SK-N-SH (cell line): ENCODE results near the gene HECTD4. TPM values are rescaled to one million over a fixed set of nuclear protein-coding genes. Genes with fewer than 3 reads are reported as not detected.

Source experiments
- CTCF ChIA-PET: fragments of 300-600, 350-600 bp; formaldehyde crosslinking; extraction: SDS; loops from one replicate; lab custom pipeline; 2021; lab: Yijun Ruan, JAX
- POLR2A ChIA-PET: fragments of 350-600 bp; sonication (Branson Sonifier 250); formaldehyde crosslinking; extraction: SDS; loops from one replicate; lab custom pipeline; 2020; ENCODE audit warnings: antibody characterized with exemption, inconsistent platforms; lab: Yijun Ruan, JAX
- DNase-seq: peaks from one replicate; pipeline ENCODE4 v3.0.0; 2012
- H2AFZ ChIP-seq: fragments of 200-600 bp; sonication (generic); 2 replicates; pipeline ENCODE4 v1.8.1; 2016; ENCODE audit warnings: antibody characterized with exemption, mild to moderate bottlenecking, low read depth
- H3F3A ChIP-seq: fragments of 200-600 bp; sonication (generic); replicated peaks from 2 replicates; pipeline ENCODE3; 2016; ENCODE audit warnings: antibody characterized with exemption, mild to moderate bottlenecking; ENCODE audit not compliant: insufficient read depth
- H3K27ac ChIP-seq, 2 experiments: fragments of 200-500 bp in 1 of 2; fragments of 200-600 bp in 1 of 2; sonication (Bioruptor generic) in 1 of 2; sonication (generic), shearing (Covaris generic) in 1 of 2; 2 replicates each; pipeline versions ENCODE4 v1.5.1 to v1.6.1; 2014 to 2016; ENCODE audit warnings: low read depth in 2 of 2, inconsistent platforms in 1 of 2, low read length in 1 of 2, mild to moderate bottlenecking in 1 of 2, mixed read lengths in 1 of 2
- H3K27me3 ChIP-seq: fragments of 200-600 bp; sonication (generic), shearing (Covaris generic); 2 replicates; pipeline ENCODE4 v1.6.1; 2016; ENCODE audit warnings: mixed run types; ENCODE audit not compliant: insufficient read depth
- H3K36me3 ChIP-seq, 2 experiments: fragments of 200-500 bp in 1 of 2; fragments of 200-600 bp in 1 of 2; sonication (Bioruptor generic) in 1 of 2; sonication (generic) in 1 of 2; replicated peaks in 1 of 2; 2 replicates each; pipeline versions ENCODE3 to v1.5.1; 2014 to 2016; ENCODE audit warnings: low read length in 1 of 2, mild to moderate bottlenecking in 1 of 2; ENCODE audit not compliant: insufficient read depth in 2 of 2, control insufficient read depth in 1 of 2
- H3K4me1 ChIP-seq, 2 experiments: fragments of 200-500 bp in 1 of 2; fragments of 200-600 bp in 1 of 2; sonication (Bioruptor generic) in 1 of 2; sonication (generic), shearing (Covaris generic) in 1 of 2; 2 replicates each; pipeline versions ENCODE4 v1.5.1 to v1.6.1; 2014 to 2016; ENCODE audit warnings: low read depth in 1 of 2, low read length in 1 of 2, mixed run types in 1 of 2; ENCODE audit not compliant: insufficient read depth in 2 of 2, control insufficient read depth in 1 of 2
- H3K4me2 ChIP-seq: fragments of 200-600 bp; sonication (generic), shearing (Covaris generic); 2 replicates; pipeline ENCODE4 v1.6.1; 2017; ENCODE audit warnings: mixed run types
- H3K4me3 ChIP-seq, 2 experiments: fragments of 200-500 bp in 1 of 2; fragments of 200-600 bp in 1 of 2; sonication (Bioruptor generic) in 1 of 2; sonication (generic), shearing (Covaris generic) in 1 of 2; 2 replicates each; pipeline versions ENCODE4 v1.5.1 to v1.8.1; 2014 to 2016; ENCODE audit warnings: low read depth in 2 of 2, inconsistent platforms in 1 of 2, low read length in 1 of 2, mild to moderate bottlenecking in 1 of 2, mixed read lengths in 1 of 2, moderate library complexity in 1 of 2
- H3K79me2 ChIP-seq: fragments of 200-600 bp; sonication (generic); 2 replicates; pipeline ENCODE4 v1.8.1; 2017; ENCODE audit warnings: mild to moderate bottlenecking; ENCODE audit not compliant: insufficient read depth
- H3K9ac ChIP-seq: fragments of 200-600 bp; sonication (generic); 2 replicates; pipeline ENCODE4 v1.6.1; 2017; ENCODE audit warnings: mixed run types
- H3K9me2 ChIP-seq: fragments of 200-600 bp; sonication (generic); 2 replicates; pipeline ENCODE4 v1.6.1; 2017; ENCODE audit warnings: mixed run types
- H3K9me3 ChIP-seq: fragments of 200-600 bp; sonication (generic); 2 replicates; pipeline ENCODE4 v1.6.1; 2017; ENCODE audit warnings: mixed run types, mild to moderate bottlenecking, moderate library complexity
- H4K20me1 ChIP-seq: fragments of 200-600 bp; sonication (generic); 2 replicates; pipeline ENCODE4 v1.6.1; 2017; ENCODE audit warnings: mild to moderate bottlenecking, mixed run types; ENCODE audit not compliant: insufficient read depth
- ELF1 ChIP-seq: IDR thresholded peaks from 2 replicates; pipeline ENCODE4 v1.4.0; 2012
- EP300 ChIP-seq, 2 experiments: IDR thresholded peaks; 2 replicates each; pipeline versions ENCODE4 v1.4.0 to v1.6.1; 2012; ENCODE audit warnings: borderline replicate concordance in 1 of 2, low read depth in 1 of 2, low read length in 1 of 2
- FOXM1 ChIP-seq: IDR thresholded peaks from 2 replicates; pipeline ENCODE4 v1.4.0; 2012; ENCODE audit warnings: low read depth, mild to moderate bottlenecking
- JUND ChIP-seq: IDR thresholded peaks from 2 replicates; pipeline ENCODE4 v1.4.0; 2012
- POLR2AphosphoS5 ChIP-seq: IDR thresholded peaks from 2 replicates; pipeline ENCODE4 v1.6.1; 2012; ENCODE audit warnings: low read depth, low read length
- RAD21 ChIP-seq: IDR thresholded peaks from 2 replicates; pipeline ENCODE4 v1.6.1; 2012; ENCODE audit warnings: mild to moderate bottlenecking, low read length
- RXRA ChIP-seq: IDR thresholded peaks from 2 replicates; pipeline ENCODE4 v1.4.0; 2012; ENCODE audit warnings: low read depth, mild to moderate bottlenecking, borderline replicate concordance
- SMC3 ChIP-seq: IDR thresholded peaks from 2 replicates; pipeline ENCODE4 v1.6.1; 2012; ENCODE audit warnings: low read depth, low read length, improper control_type of control experiment
- TAF1 ChIP-seq: IDR thresholded peaks from 2 replicates; pipeline ENCODE4 v1.6.1; 2012; ENCODE audit warnings: low read depth, mild to moderate bottlenecking, low read length, moderate library complexity, borderline replicate concordance
- TEAD4 ChIP-seq: IDR thresholded peaks from 2 replicates; pipeline ENCODE4 v1.4.0; 2012; ENCODE audit warnings: mild to moderate bottlenecking, borderline replicate concordance; ENCODE audit not compliant: insufficient read depth
- YY1 ChIP-seq: IDR thresholded peaks from 2 replicates; pipeline ENCODE4 v1.4.0; 2012; ENCODE audit warnings: low read depth, mild to moderate bottlenecking
- WGBS: methylation state at CpG from one replicate; pipeline ENCODE4 v1.1.6; 2017; ENCODE audit warnings: low lambda C conversion rate; 5-methylcytosine and 5-hydroxymethylcytosine counted together
- polyA plus RNA-seq, 3 experiments: library from polyadenylated mRNA; depleted of rRNA; stranded (reverse); fragments of >200 nt; gene quantifications; 2 replicates each; pipeline ENCODE4 v1.2.3, GENCODE V29; 2012
- TF ChIP-seq, protein P1 (sequence below): fragments of 150-350 bp; IDR thresholded peaks from 2 replicates; pipeline ENCODE4 v1.6.1; 2017; ENCODE audit warnings: antibody characterized with exemption, low read length, low read depth, borderline replicate concordance
- TF ChIP-seq, protein P2 (sequence below): IDR thresholded peaks from 2 replicates; pipeline ENCODE4 v1.4.0; 2012; ENCODE audit warnings: low read depth
- TF ChIP-seq, protein P3 (sequence below): IDR thresholded peaks from 2 replicates; pipeline ENCODE4 v1.4.0; 2012; ENCODE audit warnings: low read depth, borderline replicate concordance
- TF ChIP-seq, protein P4 (sequence below): fragments of 150-350 bp; IDR thresholded peaks from 2 replicates; pipeline ENCODE4 v1.6.1; 2016; ENCODE audit warnings: mild to moderate bottlenecking, low read depth, low read length
- TF ChIP-seq, protein P5 (sequence below): IDR thresholded peaks from 2 replicates; pipeline ENCODE4 v1.4.0; 2012; ENCODE audit warnings: low read depth, borderline replicate concordance

HECTD4 gene
- polyA plus RNA-seq, 1 of the 3 experiments (the other 2 are of a cell fraction): 14.6 TPM

DNA sequence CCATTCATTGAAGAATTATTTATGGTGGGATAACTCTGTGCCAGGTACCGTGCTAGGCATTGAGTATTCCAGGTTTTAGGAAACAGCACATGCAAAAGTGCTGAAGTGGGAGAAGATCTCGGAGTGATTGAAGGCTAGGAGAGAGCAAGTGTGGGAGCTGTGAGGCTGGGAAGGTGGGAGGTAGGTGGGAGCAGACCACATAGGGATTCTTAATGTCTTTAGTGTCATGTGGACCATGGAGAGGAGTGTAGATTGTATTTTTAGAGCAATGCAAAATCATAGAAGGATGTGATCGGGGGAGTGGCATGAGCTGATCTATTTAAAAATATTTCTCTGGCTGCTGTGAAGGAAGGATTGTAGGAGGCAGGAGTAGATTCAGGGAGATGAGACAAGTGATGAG is 41.9 kb upstream of the HECTD4 start (continued):
- no peak for TF ChIP-seq EP300 (IDR thresholded peaks at IDR 0.05; ENCODE audit: borderline replicate concordance in 1 of 2, low read depth in 1 of 2, low read length in 1 of 2)
- TF ChIP-seq JUND: no peak
- TF ChIP-seq, protein P1, sequence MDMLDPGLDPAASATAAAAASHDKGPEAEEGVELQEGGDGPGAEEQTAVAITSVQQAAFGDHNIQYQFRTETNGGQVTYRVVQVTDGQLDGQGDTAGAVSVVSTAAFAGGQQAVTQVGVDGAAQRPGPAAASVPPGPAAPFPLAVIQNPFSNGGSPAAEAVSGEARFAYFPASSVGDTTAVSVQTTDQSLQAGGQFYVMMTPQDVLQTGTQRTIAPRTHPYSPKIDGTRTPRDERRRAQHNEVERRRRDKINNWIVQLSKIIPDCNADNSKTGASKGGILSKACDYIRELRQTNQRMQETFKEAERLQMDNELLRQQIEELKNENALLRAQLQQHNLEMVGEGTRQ: no peak
- TF ChIP-seq YY1: no peak
- TF ChIP-seq FOXM1: no peak
- TF ChIP-seq POLR2AphosphoS5: no peak
- TF ChIP-seq TAF1: no peak
- no peak for TF ChIP-seq TEAD4
- TF ChIP-seq, protein P2, sequence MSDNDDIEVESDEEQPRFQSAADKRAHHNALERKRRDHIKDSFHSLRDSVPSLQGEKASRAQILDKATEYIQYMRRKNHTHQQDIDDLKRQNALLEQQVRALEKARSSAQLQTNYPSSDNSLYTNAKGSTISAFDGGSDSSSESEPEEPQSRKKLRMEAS: no peak
- no peak for TF ChIP-seq SMC3
- TF ChIP-seq, protein P3, sequence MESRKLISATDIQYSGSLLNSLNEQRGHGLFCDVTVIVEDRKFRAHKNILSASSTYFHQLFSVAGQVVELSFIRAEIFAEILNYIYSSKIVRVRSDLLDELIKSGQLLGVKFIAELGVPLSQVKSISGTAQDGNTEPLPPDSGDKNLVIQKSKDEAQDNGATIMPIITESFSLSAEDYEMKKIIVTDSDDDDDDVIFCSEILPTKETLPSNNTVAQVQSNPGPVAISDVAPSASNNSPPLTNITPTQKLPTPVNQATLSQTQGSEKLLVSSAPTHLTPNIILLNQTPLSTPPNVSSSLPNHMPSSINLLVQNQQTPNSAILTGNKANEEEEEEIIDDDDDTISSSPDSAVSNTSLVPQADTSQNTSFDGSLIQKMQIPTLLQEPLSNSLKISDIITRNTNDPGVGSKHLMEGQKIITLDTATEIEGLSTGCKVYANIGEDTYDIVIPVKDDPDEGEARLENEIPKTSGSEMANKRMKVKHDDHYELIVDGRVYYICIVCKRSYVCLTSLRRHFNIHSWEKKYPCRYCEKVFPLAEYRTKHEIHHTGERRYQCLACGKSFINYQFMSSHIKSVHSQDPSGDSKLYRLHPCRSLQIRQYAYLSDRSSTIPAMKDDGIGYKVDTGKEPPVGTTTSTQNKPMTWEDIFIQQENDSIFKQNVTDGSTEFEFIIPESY: no peak

DNA sequence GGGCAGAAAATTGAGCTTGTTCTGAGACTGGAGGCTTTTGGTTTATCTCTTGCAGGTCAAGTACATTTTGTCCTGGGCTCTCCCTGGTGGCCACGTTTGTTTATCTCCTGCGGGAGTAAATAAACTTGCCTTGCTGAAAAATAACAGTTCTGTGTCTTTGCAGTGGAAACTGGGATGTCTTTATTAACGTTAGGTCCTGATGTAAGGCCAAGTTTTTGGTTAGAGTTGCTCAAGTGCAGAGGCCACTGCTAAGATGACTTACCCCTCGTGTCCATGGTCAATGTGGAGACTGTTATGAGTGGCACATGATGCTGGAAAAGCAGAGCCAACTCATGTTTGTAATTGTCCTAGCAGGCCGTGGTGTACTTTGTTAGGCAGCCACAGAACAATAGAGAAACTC is 40.3 kb upstream of the HECTD4 start:
- Histone ChIP-seq H3K27me3 (no peaks in the 10 kb centered on the region), H4K20me1 (peaks cover 70% of the 10 kb centered on the region)
- CTCF ChIA-PET: interaction anchor here (0.7 to 1.4 kb wide), 2 partner anchors 12 to 224 kb away, joined by 4 to 5 read pairs; no protein-coding TSS in a partner anchor

More for the DNA sequence above, 40.3 kb upstream of the HECTD4 start:
- Histone ChIP-seq H3K4me3 (no peak overlapping the region), H3K9me2 (no peaks in the 10 kb centered on the region), H3K27ac (no peak overlapping the region), H2AFZ (no peak overlapping the region), H3K4me1 (peaks cover 0 to 8% of the 10 kb centered on the region in 2 experiments; a peak in 2 of 4 replicates), H3K79me2 (peaks cover 93% of the 10 kb centered on the region), H3K36me3 (peaks cover 0 to 8% of the 10 kb centered on the region in 2 experiments), H3K9ac (no peak overlapping the region), H3F3A (peaks cover 14% of the 10 kb centered on the region), H3K4me2 (no peak overlapping the region), H3K9me3 (no peaks in the 10 kb centered on the region)
- POLR2A ChIA-PET: no interaction called here
- WGBS: 81% methylated on average over 5 of the region's 5 CpGs
- DNase-seq: no peak
- TF ChIP-seq, protein P1: no peak
- TF ChIP-seq RXRA (no peak), ELF1 (no peak), RAD21 (no peak)
- TF ChIP-seq, protein P4, sequence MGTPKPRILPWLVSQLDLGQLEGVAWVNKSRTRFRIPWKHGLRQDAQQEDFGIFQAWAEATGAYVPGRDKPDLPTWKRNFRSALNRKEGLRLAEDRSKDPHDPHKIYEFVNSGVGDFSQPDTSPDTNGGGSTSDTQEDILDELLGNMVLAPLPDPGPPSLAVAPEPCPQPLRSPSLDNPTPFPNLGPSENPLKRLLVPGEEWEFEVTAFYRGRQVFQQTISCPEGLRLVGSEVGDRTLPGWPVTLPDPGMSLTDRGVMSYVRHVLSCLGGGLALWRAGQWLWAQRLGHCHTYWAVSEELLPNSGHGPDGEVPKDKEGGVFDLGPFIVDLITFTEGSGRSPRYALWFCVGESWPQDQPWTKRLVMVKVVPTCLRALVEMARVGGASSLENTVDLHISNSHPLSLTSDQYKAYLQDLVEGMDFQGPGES: no peak
- TF ChIP-seq, protein P5, sequence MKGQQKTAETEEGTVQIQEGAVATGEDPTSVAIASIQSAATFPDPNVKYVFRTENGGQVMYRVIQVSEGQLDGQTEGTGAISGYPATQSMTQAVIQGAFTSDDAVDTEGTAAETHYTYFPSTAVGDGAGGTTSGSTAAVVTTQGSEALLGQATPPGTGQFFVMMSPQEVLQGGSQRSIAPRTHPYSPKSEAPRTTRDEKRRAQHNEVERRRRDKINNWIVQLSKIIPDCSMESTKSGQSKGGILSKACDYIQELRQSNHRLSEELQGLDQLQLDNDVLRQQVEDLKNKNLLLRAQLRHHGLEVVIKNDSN: no peak
